OCI-LY1 (cell line): ENCODE results near the gene CT45A1.
"Not testable (repeated sequence)": the region's sequence is repeated elsewhere in the genome, so short reads cannot be mapped to it uniquely, and the experiment has no call there.

Experiments
- EZH2 ChIP-seq: fragments of 200-600 bp; sonication (generic), shearing (Covaris generic); IDR thresholded peaks from 2 replicates; pipeline ENCODE4 v1.8.0; 2017; ENCODE audit warnings: borderline replicate concordance, mixed run types, mild to moderate bottlenecking, antibody characterized with exemption, low read length, moderate library complexity, mixed read lengths
- TF ChIP-seq, protein P1 (sequence below): fragments of 200-600 bp; sonication (generic), shearing (Covaris generic); IDR thresholded peaks from 2 replicates; pipeline ENCODE4 v1.5.1; 2017; ENCODE audit warnings: mild to moderate bottlenecking, antibody characterized with exemption, low read length, moderate library complexity, mixed read lengths

DNA sequence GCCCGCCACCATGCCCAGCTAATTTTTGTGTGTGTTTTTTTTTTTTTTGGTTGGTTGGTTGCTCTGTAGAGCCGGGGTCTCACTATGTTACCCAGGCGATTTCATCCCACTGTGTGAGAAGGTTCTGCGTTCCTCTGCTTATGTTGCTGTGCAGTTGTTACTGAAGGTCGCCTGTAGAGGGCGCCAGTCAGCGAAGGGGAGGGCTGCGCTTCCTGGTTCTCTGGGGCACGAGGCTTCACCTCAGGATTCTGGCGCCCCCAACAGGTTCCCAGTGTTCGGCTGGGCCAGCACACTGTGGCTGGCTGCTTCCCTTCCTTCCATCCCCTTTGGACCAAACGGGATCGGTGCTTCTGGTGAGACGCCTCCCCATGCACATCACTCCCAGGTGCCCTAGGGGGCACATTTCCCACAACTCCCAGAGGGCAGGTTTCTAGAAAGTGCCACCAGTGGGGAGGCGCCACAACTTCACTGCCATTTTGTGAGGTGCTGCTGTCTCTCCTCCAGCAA is at the start of gene CT45A1:
- TF ChIP-seq, protein P1, sequence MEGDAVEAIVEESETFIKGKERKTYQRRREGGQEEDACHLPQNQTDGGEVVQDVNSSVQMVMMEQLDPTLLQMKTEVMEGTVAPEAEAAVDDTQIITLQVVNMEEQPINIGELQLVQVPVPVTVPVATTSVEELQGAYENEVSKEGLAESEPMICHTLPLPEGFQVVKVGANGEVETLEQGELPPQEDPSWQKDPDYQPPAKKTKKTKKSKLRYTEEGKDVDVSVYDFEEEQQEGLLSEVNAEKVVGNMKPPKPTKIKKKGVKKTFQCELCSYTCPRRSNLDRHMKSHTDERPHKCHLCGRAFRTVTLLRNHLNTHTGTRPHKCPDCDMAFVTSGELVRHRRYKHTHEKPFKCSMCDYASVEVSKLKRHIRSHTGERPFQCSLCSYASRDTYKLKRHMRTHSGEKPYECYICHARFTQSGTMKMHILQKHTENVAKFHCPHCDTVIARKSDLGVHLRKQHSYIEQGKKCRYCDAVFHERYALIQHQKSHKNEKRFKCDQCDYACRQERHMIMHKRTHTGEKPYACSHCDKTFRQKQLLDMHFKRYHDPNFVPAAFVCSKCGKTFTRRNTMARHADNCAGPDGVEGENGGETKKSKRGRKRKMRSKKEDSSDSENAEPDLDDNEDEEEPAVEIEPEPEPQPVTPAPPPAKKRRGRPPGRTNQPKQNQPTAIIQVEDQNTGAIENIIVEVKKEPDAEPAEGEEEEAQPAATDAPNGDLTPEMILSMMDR, result peak; percentile 31; the same call in 1 of the 2 replicates
- TF ChIP-seq EZH2, result not testable (repeated sequence)
